ENCODE results near the gene SLC6A3.
A peak's percentile ranks its signal among the peaks of the same experiment; 100 is the strongest.

SLC6A3 gene

DNA sequence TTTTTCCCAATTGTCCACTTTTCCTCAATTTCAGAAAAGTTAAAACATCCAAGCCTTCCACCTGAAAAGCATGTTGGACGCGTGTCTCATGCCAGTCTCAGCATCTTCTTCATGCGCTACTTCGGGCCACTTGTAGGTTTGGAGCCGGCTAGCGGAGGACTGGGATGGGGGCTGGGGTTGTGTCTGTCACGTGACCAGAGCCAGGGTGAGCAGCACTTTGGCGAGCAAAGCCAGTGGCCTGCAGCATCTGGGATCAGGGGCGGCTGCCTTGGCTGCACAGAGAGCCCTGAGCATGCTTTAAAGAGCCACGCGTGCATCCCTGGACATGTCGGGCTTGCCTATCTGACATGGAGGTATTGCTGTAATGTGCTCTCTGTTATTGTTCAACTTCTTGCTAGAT, 41.2 kb downstream of the SLC6A3 start:
- no peak for DNase-seq

DNA sequence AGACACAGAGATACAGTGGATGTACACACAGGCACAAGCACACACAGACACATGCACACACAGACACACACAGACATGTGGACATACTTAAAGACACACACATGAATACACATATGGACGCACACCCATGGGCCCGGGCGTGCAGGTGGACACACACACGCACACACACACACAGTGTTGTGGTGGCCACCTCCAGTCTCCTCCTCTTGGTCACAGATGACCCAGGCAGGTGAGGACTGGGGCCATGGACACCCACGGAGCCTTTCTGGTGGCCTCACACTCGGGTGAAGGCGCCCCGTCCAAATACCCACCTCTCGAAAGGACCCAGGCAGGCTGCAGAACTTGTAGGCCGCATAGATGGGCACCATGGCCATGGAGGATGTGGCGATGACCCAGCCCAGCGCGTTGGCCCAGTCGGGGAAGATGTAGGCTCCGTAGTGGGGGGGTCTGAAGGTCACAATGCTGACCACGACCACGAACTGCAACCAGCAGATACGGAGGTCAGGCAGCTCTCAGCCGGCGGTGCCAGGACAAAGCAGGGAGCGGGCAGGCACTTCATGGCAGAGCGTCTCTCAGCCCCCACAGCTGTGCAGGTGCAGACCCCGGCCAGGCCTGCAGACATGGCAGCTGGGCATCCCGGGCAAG, 42.5 kb downstream of the SLC6A3 start:
- no peak for DNase-seq

DNA sequence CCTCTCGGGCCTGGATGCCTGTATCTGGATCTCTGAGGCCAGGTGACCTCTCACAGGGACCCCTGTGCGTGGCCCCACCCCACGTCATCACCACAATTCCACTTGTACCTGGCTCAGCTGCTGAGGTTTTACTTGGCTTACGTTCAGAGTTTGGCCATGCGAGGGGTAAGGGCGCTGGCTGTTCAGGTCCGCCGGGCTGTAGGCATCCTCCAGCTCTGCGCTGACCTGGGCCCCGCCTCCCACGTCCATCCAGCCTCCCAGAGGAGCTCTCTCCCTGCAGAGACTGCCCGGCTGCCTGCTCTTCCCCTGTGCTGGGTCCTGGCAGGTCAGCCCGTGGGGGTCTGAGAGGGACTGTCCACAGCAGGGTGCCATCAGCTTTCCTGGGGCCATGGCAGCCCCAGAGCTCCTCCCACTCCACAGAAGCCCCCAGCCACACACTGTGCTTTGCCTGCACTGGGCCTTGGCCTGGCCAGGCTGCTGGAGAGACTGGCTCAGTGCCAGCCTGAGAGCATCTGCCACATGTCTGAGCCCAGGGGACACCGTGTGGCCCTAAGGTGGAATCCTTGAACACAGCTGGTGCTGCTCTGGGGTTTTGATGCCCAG, 43.6 kb downstream of the SLC6A3 start:
- no peak for DNase-seq

DNA sequence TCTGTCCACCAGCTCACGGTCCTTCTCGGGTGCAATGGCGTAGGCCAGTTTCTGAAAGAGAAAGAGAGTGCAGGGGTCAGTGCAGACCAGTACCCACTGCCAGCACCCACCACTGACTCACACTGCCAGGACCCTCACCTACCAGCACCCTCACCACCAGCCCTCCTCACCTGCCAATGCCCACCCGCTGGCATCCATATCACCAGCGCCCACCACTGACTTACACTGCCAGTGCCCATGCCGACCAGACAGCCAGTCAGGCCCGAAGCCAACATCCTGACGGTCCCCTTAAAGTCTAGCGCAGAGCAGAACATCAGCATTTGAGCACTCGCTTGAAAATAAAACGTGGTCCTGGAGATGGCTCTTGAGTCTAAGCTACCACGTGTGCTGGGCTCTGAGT, 44.3 kb downstream of the SLC6A3 start:
- DNase-seq = no peak

DNA sequence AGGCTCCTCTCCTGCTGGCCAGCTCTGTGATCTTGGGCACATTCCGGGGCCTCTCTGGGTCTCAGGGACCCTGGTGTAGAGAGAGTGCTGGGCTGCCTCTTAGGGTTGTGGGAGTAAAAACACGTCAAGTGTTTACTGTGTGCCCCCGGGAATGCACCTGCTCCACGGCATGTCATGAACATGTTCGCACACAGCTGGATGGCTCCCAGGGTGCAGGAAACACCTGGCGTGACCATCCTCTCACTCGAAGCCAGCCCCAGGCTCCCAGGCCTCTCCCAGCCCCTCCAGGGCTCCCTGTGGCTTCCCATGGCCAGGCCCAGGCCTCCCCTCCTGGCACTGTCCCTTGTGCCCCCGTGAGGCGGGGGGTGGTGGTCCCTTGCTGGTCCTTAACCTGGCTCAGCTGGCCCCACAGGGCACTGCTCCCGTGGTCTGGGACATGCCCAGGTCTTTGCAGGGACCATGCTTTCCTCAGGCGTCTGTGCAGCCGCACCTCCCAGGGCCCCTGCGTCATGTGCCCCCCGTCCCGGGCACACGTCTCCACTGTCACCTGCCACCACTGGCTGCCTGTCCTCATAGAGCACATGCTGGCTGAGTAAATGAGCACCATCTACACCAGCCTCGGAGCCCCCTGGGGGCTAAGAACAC, 44.9 kb downstream of the SLC6A3 start:
- no peak for DNase-seq

DNA sequence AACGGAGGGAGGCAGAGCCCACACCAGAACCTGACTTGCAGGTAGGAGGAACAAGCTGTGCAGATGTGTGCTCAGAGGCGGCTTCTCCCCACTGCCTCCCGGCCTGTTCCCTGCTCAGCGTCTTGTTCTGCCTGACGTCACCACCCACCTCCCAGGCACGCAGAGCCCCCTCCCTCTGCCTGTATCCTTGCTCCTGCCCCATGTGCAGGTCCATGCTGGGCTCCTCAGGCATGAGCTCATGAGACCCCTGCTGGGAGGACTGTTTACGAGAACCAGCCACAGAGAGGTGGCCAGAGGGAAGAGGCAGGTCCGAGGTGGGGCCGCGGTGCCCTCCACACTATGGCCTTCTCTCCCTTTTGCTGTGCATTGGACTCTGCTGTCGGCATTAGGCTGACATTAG, 45.5 kb downstream of the SLC6A3 start:
- DNase-seq = no peak

DNA sequence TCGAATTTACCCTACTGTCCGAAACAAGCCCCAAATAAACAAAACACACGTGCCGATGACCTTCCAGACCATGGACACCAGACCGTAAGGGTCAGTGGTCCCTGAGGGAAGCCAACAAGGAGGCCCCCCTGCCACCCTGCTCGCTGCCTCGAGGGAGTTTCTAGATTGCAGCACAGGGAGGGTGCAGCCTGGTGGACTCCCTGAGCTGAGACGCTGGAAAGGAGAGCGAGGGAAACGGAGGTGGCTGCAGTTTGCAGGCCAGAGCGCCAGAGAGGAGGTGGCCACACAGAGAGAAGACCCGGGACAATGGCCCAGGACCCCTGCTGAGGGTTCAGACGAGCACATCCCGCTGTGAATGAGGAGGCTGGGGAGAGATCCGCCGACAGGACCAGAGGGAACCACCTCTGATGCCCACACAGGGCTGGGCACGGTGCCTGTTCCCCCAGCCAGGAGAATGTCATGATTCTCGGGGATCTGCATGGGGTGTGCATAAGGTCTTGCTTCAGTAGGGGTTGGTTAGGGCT, 48.9 kb downstream of the SLC6A3 start:
- DNase-seq = no peak

DNA sequence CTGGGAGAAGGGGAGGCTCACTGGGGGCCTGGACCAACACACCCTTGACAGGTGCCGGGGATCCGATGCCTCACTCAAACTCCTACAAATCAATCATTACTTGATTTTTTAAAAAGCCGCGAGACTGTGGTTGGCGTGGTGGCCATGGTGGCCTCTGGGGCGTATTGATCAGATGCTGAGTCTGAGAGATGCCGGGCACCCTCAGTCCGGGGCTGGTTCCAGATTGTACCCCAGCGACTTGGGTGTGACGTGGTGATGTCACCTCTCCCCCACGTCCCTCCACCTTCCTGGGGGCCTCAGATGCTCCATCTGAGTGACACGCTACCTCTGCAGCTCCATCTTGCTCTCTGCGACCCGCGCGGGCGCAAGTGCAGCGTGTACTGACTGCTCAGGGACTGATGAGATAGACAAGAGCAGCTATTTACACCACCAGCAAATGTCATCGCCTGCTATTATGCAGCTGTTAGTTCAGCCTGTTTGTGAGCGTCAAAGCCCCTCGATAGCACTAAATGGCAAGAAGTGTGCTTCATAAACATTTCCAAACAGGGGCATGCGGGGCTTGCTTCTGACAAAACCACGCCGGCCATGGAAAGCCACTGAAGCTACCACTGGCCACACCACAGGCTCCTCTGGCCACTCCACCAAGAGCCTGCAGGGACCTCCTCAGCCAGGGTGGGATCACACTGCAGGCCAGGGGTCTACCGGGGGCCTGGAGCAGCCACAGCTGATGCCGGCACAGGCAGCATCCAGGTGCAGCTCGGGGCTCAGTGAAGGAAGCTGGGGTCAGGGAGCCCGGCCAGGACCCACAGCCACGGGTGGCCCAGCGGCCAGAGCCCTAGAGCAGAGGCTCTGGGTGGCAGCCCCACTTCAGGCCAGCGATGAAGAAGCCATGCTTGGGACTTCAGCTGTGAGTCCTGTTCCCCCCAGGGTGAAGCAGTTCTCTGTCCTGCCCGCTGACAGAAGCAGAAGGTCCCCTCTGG, 50.1 kb downstream of the SLC6A3 start:
- DNase-seq = no peak

DNA sequence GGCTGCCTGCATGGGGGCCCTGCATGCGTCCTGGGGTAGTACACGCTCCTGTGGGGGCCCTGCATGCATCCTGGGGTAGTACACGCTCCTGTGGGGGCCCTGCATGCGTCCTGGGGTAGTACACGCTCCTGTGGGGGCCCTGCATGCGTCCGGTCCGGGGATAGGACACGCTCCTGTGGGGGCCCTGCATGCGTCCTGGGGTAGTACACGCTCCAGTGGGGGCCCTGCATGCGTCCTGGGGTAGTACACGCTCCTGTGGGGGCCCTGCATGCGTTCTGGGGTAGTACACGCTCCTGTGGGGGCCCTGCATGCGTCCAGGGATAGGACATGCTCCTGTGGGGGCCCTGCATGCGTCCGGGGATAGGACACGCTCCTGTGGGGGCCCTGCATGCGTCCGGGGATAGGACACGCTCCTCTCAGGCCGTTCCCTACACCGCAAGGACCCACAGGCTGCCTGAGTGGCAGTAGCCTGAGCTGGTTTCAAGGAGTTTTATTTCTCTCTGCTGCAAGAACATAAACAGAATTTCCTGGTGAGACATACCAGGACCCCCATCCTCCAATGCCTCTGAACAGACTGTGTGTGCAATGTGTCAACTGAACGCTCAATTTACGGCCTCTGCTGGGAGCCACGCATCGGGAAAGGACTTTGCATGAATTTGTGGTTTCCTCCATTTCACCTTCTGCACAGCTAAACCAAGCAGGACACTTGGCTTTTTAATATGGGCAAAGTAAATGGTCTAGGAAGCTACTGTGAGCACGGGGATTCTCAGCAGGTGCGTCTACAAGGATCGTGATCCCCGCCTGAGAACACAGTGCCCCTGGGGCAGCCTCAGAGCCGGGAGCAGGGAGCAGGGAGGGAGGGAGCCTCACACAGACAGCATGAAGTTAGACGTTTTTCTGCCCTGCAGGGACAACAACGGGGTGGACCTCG, 51.4 kb downstream of the SLC6A3 start:
- DNase-seq = no peak

DNA sequence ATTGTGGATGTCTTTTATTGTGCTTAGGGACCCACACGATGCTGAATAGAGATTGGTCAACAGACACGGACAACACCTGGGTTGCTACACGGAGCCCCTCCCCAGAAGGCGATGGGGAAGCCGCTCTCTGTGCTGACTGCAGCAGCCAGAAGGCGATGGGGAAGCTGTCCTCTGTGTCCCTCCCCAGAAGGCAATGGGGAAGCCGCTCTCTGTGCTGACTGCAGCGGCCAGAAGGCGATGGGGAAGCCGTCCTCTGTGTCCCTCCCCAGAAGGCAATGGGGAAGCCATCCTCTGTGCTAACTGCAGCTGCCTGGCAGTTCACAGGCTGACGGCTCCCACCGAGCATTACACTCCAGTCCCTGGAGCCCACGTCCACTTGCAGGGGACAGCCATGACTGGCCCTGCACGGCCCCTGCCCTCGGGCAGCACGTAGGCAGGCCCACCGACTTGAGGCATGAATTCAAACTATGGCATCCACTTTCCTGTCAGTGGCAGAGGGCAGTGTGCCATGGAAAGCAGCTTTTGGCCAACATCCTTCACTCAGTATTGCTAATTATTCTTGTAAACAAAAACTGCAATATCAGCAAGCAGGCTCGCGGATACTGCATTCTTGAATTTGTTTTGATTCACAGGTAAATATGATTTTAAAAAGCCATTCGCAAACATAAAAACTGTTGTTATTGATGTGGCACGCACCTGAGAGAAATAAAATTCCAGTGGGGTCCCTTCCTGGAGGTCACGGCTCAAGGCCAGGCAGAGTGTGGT, 52.3 kb downstream of the SLC6A3 start:
- DNase-seq = no peak

DNA sequence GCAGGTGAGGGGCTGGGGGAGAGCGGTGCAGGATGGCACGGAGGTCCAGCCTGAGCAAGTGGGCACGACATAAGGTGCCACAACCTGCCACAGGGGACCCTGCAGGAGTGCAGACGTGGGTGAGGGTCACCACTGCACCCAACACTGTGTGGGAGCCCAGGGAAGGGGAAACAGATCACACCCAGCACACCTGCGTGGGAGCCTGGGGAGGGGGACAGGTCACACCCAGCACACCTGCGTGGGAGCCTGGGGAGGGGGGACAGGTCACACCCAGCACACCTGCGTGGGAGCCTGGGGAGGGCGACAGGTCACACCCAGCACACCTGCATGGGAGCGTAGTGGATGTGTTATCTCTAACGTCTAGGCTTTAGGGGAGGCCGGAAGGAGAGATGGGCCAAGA, 53.0 kb downstream of the SLC6A3 start:
- no peak for DNase-seq

DNA sequence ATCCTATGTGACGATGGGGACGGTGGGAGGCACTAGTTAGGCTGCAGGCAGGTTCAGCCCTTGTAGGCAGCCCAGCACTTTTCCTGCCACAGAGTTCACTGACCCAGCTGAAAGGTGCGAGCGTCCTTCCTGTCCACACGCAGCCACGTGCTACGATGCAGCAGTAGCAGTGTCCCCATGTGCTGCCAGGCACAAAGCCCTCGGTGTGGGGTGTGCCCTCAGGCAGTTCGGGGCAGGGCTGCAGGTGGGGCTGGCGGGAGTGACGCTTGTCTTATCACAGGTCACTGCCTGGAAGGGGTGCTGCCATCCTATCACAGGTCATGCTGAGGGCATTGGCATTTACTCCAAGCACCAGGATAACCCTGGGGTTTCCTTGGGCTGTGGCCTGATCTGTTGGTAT, 53.5 kb downstream of the SLC6A3 start:
- DNase-seq = no peak

DNA sequence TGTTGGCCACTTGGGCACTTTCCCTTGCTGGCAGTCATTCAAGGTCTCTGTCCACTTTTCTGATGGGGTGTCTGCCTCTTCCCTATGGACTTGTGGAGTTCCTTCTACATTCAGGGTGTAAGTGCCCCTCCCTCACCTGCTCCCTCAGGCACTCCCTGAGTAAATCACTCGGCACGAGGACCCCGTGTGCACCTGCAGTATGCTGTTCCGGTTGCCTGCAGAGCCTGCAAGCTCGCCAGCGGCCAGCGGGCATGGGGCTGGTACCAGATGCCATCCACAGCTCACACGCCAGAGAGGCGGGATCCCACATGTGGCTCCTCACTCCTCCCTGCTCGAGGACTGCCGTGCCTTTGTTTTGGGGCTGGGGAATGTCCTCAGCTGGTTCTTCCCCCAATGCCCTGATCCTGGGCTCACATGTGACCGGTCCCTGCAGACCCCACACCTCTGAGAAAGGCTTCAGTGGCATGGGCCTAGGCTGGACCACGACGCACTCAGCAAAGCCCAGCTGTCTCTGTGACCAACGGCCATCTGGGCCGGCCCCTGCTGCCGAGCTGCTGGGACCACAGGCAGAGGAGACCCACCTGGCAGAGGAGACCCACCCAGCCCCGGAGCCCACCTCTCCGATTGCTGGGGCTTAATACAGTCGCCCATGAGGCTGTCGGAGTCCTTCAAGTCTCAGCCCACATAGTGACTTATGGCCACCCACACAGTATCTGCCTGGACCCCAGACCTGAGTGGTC, 54.2 kb downstream of the SLC6A3 start:
- DNase-seq = no peak

DNA sequence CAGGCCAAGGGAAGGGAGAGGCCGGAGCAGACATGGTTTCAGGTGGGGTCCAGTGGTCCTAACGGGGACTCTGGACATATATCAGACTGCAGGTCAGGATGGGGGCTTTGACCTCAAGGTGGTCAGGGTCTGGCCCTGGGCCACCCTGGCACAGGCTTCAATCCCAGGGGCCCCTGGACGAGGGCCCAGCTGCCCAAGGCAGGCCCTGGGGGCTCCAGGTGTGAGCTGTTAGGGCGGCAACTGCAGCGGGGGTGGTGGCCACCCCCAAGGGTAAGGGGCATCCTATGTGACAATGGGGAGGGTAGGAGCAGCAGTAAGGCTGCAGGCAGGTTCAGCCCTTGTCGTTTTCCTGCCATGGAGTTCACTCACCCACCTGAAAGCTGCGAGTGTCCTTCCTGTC, 54.9 kb downstream of the SLC6A3 start:
- no peak for DNase-seq

DNA sequence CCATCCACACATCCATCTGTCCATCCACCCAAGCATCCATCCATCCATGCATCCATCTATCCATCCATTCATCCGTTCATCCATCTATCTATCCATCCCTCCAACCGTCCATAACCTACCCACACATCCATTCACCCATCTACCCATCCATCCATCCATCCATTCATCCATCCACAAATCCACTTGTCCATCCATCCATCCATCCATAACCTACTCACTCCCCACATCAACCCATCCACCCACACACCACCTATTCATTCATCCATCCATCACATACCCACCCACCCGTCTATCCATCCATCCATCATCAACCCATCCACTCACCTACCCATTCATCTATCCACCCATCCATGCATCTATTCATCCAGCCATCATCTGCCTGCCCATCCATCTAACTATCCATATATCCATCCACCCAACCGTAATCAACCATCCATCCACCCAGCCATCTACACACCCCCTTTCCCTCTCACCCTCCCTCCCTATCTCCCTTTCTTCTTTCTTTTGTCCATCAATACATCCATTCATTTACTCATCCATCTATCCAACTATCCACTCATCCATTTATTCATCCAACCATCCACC, 56.8 kb downstream of the SLC6A3 start:
- DNase-seq = no peak

DNA sequence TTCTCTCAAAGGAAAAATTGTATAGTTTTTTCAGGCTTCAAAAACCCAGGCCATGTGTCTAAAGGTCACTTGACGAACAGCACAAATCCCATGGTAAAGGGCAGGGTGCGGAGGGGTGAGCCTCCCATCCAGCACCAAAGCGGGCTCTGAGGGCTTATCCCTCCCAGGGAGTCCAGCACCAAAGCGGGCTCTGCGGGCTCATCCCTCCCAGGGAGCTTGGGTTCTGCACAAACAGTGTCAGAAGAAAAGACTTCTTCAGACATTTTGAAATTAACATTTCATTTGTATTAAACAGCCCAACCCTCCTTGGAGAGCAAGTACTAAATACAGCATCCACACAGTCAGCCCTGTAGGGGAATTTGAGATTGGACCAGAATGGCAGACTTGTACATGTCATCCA, 57.4 kb downstream of the SLC6A3 start:
- no peak for DNase-seq

DNA sequence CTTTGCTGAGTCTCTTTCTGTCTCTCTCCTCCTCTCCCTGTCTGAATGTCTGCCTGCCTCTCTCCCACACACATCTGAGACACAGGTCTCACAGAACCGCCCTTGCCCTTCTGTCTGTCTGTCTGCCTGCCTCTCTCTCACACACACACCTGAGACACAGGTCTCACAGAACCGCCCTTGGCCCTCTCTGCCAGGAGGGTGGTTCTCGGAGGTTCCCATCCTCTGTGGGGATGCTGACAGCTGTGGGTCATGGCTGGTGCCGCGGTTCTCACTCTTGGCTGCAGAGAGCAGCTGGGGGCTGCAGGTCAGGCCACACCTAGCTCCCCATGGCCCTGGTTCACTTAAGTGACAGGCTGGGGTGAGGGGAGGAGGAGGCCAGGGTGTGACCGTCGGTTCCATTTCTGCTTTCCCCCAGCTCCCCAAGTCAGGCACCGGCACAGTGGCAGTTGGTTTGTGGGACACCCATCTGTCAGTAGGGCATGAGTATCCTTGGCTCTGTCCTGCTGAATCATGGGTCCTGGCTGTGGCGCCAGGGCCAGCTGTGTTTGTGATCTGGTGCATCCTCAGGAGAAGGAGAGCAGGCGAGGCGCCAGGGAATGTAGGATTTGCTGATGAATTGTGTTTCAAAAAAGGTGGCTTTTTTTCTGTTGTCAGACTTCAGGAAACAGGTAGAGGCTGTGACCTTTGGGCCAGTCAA, 58.0 kb downstream of the SLC6A3 start:
- peak; percentile 18 for DNase-seq

DNA sequence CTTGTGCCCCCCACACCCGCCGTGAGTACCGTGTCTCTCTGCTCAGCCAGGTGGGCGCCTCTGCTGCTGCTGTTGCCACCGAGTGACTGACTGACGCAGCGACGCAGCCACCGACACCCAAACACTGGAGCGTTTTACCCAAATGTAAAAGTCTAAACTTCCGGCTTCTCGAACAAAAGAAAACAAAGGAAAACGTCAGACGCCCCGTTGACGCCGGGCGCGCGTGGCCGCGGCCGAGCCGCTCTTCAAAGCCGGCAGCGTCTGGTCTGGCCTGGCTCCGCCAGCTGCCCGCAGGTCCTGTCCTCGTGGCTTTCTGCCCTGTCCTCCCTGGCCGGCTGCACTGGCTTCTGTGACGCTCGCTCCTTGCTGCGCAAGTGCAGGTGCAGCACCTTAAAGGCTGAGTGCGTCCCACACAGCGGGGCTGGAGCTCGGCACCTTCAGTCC, 58.9 kb downstream of the SLC6A3 start:
- peak; percentile 83 for DNase-seq
